Peyer's patch (tissue), 4 donors: ENCODE data around the gene DEGS1. TPM values are rescaled to one million over a fixed set of nuclear protein-coding genes. Genes with fewer than 3 reads are reported as not detected.

ENCODE experiments used
- DNase-seq, 3 donors: peaks; one replicate each; pipeline ENCODE4 v3.0.0-alpha.2; 2017 to 2019
- H3K27ac ChIP-seq, 4 donors: fragments of 200-600 bp; sonication (generic); one replicate each; pipeline ENCODE4 v1.5.1; 2016 to 2019
- H3K27me3 ChIP-seq, 2 donors: fragments of 200-600 bp; sonication (generic); one replicate each; pipeline ENCODE4 v1.5.1; 2019
- H3K36me3 ChIP-seq, 3 donors: fragments of 200-600 bp; sonication (generic); one replicate each; pipeline ENCODE4 v1.5.1; 2016 to 2019
- H3K4me1 ChIP-seq, 4 donors: fragments of 200-600 bp; sonication (generic); one replicate each; pipeline ENCODE4 v1.5.1; 2016 to 2019
- H3K4me3 ChIP-seq, 4 donors: fragments of 200-600 bp; sonication (generic); 1 replicate in 3 of 4; 2 replicates in 1 of 4; pipeline ENCODE4 v1.5.1; 2016 to 2019; ENCODE audit warnings: mild to moderate bottlenecking in 1 of 4
- H3K9me3 ChIP-seq, 4 donors: fragments of 200-600 bp; sonication (generic); one replicate each; pipeline ENCODE4 v1.5.1; 2016 to 2019; ENCODE audit warnings: mild to moderate bottlenecking in 1 of 4
- CTCF ChIP-seq, 6 experiments: fragments of 450-650 bp in 4 of 6; fragments of 200-600 bp in 2 of 6; sonication (generic) in 1 of 6; IDR thresholded peaks; one replicate each; pipeline ENCODE4 v1.5.1; 2017 to 2019; ENCODE audit warnings: antibody characterized with exemption in 6 of 6, mild to moderate bottlenecking in 3 of 6, moderate library complexity in 1 of 6
- POLR2A ChIP-seq, 2 donors: fragments of 450-650 bp; IDR thresholded peaks; one replicate each; pipeline ENCODE4 v1.5.1; 2017; ENCODE audit warnings: antibody characterized with exemption in 2 of 2, mild to moderate bottlenecking in 2 of 2, moderate library complexity in 2 of 2
- total RNA-seq, 4 donors: library from RNA; depleted of rRNA; stranded (reverse); fragments of >200 nt; gene quantifications; one replicate each; pipeline ENCODE4 v1.1.0, GENCODE V29; 2016

DEGS1 gene
- total RNA-seq, result 10 to 100 TPM; 14.6 to 46.4 (median 20.0) TPM

GRCh38 chr1:224182866-224183590, at the start of gene DEGS1:
TSS of gene DEGS1 (plus strand) at chr1:224183240. CDS start at chr1:224183337, 97 bp downstream.
- H3K9me3 ChIP-seq, result no peaks in the 10 kb centered on the region
- peak within 1 kb of the TSS; percentile 62 to 97 (median 90) for H3K4me3 ChIP-seq
- H3K4me1 ChIP-seq, result peaks cover 0 to 19% (median 4%) of the 10 kb centered on the region in 4 donors
- H3K36me3 ChIP-seq, result no peaks in the 10 kb centered on the region
- no peaks in the 10 kb centered on the region for H3K27me3 ChIP-seq
- TF ChIP-seq CTCF (IDR thresholded peaks at IDR 0.05) (peak in 1 of 6 experiments; percentile 4), POLR2A (IDR thresholded peaks at IDR 0.05) (peak; percentile 84 to 93)
- DNase-seq, result peak; percentile 90 to 93 (median 90)
- peak within 1 kb of the TSS; percentile 94 to 100 (median 96) for H3K27ac ChIP-seq

GRCh38 chr1:224133741-224134299, 49.2 kb upstream of the DEGS1 start:
- Histone ChIP-seq H3K36me3 (peaks cover 0 to 63% (median 0%) of the 10 kb centered on the region in 3 donors), H3K27ac (no peak overlapping the region), H3K9me3 (no peaks in the 10 kb centered on the region), H3K27me3 (no peaks in the 10 kb centered on the region), H3K4me1 (no peaks in the 10 kb centered on the region), H3K4me3 (no peak overlapping the region)
- no peak for TF ChIP-seq CTCF (IDR thresholded peaks at IDR 0.05)
- no peak for TF ChIP-seq POLR2A (IDR thresholded peaks at IDR 0.05)
- DNase-seq, result no peak

- no peak for DNase-seq
- no peaks in the 10 kb centered on the region for H3K4me1 ChIP-seq
- H3K27ac ChIP-seq, result no peak overlapping the region
- H3K9me3 ChIP-seq, result no peaks in the 10 kb centered on the region
- TF ChIP-seq POLR2A (IDR thresholded peaks at IDR 0.05), result no peak
- no peak for TF ChIP-seq CTCF (IDR thresholded peaks at IDR 0.05)
- H3K27me3 ChIP-seq, result no peaks in the 10 kb centered on the region
- peaks cover 0 to 60% (median 0%) of the 10 kb centered on the region in 3 donors for H3K36me3 ChIP-seq
- no peak overlapping the region for H3K4me3 ChIP-seq
These were observed 45.5 kb upstream of the DEGS1 start for GRCh38 chr1:224137518-224137917.

- Histone ChIP-seq H3K36me3 (peaks cover 0 to 54% (median 0%) of the 10 kb centered on the region in 3 donors), H3K4me3 (no peak overlapping the region), H3K27me3 (no peaks in the 10 kb centered on the region), H3K9me3 (no peaks in the 10 kb centered on the region), H3K27ac (no peak overlapping the region), H3K4me1 (no peaks in the 10 kb centered on the region)
- no peak for TF ChIP-seq CTCF (IDR thresholded peaks at IDR 0.05)
- no peak for DNase-seq
These were observed 44.8 kb upstream of the DEGS1 start for GRCh38 chr1:224138198-224138597.

- DNase-seq, result no peak
- Histone ChIP-seq H3K27me3 (no peaks in the 10 kb centered on the region), H3K27ac (no peak overlapping the region), H3K36me3 (peaks cover 0 to 39% (median 0%) of the 10 kb centered on the region in 3 donors), H3K9me3 (no peaks in the 10 kb centered on the region), H3K4me3 (no peak overlapping the region), H3K4me1 (no peaks in the 10 kb centered on the region)
- TF ChIP-seq CTCF (IDR thresholded peaks at IDR 0.05) (no peak), POLR2A (IDR thresholded peaks at IDR 0.05) (no peak)
These were observed 41.3 kb upstream of the DEGS1 start for GRCh38 chr1:224141693-224142092.
